Measurements from ENCODE around the gene NSFL1C.
A peak's percentile ranks its signal among the peaks of the same experiment; 100 is the strongest.

Gene NSFL1C

DNA sequence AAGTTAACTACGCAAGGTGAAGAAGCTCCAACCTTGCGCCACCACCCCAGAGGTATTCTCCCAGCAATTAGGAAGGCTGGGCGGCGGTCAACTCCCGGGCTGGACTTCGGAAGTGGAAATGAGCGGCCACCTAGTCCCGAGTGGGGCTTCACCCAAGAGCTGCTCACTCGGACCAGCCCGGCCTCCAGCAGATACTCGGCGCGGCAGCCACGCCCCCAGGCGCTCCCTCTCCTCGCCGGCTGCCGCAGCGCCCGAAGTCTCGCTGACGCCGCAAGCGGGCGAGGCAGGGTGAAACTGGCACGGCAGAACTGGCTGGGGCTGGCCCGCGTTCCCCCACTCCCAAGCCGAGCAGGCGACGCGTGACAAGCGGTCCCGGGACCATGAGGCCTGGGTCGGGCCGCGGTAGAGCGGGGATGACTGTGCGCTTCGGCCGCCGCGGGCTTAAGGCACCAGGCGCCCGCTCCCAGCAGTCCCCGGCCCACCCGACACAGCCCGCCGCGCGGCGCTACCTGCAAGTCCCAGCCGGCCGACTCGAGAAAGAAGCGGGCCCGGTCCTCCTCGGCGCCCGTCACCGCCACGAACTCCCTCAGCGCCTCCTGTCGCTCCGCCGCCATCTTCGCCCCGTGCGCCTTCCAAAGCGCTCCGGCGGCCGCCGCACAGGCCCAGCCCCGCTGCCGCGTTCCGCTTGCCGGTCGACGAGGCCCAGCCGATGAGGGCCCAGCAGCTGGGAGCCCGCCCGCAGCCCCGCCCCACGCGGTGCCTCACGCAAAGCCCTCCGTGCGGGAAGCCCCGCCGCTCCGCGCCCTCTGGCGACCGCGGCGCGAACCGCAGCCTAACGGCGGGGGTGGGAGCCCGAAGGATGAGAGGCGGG lies at the start of gene NSFL1C:
NSFL1C (minus strand) TSS at position 639 of the 871 bp plus-strand sequence; CDS start at position 614, 25 bp downstream.
- TF ChIP-seq, protein P1, sequence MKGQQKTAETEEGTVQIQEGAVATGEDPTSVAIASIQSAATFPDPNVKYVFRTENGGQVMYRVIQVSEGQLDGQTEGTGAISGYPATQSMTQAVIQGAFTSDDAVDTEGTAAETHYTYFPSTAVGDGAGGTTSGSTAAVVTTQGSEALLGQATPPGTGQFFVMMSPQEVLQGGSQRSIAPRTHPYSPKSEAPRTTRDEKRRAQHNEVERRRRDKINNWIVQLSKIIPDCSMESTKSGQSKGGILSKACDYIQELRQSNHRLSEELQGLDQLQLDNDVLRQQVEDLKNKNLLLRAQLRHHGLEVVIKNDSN (IDR thresholded peaks at IDR 0.05), result peak; percentile 3; the same call in 1 of the 2 replicates
- TF ChIP-seq CREB1 (IDR thresholded peaks at IDR 0.05; ENCODE audit: low read depth), result no peak
- no peak for TF ChIP-seq ZBTB7A (IDR thresholded peaks at IDR 0.05; ENCODE audit: low read depth)
- no peak; the same call in 1 of the 2 replicates for TF ChIP-seq NFIC (IDR thresholded peaks at IDR 0.05)
- TF ChIP-seq, protein P2, sequence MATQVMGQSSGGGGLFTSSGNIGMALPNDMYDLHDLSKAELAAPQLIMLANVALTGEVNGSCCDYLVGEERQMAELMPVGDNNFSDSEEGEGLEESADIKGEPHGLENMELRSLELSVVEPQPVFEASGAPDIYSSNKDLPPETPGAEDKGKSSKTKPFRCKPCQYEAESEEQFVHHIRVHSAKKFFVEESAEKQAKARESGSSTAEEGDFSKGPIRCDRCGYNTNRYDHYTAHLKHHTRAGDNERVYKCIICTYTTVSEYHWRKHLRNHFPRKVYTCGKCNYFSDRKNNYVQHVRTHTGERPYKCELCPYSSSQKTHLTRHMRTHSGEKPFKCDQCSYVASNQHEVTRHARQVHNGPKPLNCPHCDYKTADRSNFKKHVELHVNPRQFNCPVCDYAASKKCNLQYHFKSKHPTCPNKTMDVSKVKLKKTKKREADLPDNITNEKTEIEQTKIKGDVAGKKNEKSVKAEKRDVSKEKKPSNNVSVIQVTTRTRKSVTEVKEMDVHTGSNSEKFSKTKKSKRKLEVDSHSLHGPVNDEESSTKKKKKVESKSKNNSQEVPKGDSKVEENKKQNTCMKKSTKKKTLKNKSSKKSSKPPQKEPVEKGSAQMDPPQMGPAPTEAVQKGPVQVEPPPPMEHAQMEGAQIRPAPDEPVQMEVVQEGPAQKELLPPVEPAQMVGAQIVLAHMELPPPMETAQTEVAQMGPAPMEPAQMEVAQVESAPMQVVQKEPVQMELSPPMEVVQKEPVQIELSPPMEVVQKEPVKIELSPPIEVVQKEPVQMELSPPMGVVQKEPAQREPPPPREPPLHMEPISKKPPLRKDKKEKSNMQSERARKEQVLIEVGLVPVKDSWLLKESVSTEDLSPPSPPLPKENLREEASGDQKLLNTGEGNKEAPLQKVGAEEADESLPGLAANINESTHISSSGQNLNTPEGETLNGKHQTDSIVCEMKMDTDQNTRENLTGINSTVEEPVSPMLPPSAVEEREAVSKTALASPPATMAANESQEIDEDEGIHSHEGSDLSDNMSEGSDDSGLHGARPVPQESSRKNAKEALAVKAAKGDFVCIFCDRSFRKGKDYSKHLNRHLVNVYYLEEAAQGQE (IDR thresholded peaks at IDR 0.05; ENCODE audit: low read depth), result 0 out of 2 replicates have a peak, but pooled peaks have one; percentile 33
- TF ChIP-seq FOXM1 (IDR thresholded peaks at IDR 0.05; ENCODE audit: borderline replicate concordance, low read depth), result no peak
- peak; percentile 61 for TF ChIP-seq EGR1 (IDR thresholded peaks at IDR 0.05)
- no peak for TF ChIP-seq TEAD4 (IDR thresholded peaks at IDR 0.05)
- TF ChIP-seq TAF1 (IDR thresholded peaks at IDR 0.05; ENCODE audit: low read depth), result peak; percentile 99
- TF ChIP-seq CEBPB (IDR thresholded peaks at IDR 0.05), result no peak
- peak; percentile 26; the same call in 1 of the 2 replicates for TF ChIP-seq EP300 (IDR thresholded peaks at IDR 0.05; ENCODE audit: borderline replicate concordance)
- TF ChIP-seq, protein P3, sequence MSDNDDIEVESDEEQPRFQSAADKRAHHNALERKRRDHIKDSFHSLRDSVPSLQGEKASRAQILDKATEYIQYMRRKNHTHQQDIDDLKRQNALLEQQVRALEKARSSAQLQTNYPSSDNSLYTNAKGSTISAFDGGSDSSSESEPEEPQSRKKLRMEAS (IDR thresholded peaks at IDR 0.05), result no peak; the same call in none of the 2 replicates
- peak; percentile 19; the same call in 1 of the 2 replicates for TF ChIP-seq RAD21 (IDR thresholded peaks at IDR 0.05; ENCODE audit: low read depth)
- TF ChIP-seq TCF12 (IDR thresholded peaks at IDR 0.05; ENCODE audit: low read depth), result peak; percentile 56; the same call in 1 of the 2 replicates
- TF ChIP-seq YY1 (IDR thresholded peaks at IDR 0.05; ENCODE audit: low read depth), result peak; percentile 98

DNA sequence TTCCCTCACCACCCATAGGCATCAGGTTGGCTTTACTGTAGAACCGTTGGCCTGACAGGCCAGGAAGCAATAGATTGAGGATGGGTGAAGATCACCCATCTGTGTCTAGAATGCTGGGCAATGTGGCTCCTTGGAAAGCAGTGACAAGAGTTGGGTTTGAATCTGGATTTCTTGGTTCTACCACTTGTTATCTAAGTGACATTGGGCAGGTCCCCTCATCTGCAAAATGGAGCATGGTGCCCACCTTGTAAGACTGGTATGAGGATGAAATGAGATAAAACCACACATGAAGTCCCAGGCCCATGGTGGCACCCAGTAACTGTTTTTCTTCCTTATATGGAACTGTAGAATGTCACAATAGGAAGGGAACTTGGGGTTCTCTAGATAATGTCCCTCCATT lies 47.2 kb upstream of the NSFL1C start:
- TF ChIP-seq, protein P1 (IDR thresholded peaks at IDR 0.05), result no peak
- TF ChIP-seq YY1 (IDR thresholded peaks at IDR 0.05; ENCODE audit: low read depth) (no peak), CREB1 (IDR thresholded peaks at IDR 0.05; ENCODE audit: low read depth) (no peak), TEAD4 (IDR thresholded peaks at IDR 0.05) (no peak), TAF1 (IDR thresholded peaks at IDR 0.05; ENCODE audit: low read depth) (no peak), CEBPB (IDR thresholded peaks at IDR 0.05) (no peak), RAD21 (IDR thresholded peaks at IDR 0.05; ENCODE audit: low read depth) (no peak), ZBTB7A (IDR thresholded peaks at IDR 0.05; ENCODE audit: low read depth) (no peak), NFIC (IDR thresholded peaks at IDR 0.05) (no peak), FOXM1 (IDR thresholded peaks at IDR 0.05; ENCODE audit: borderline replicate concordance, low read depth) (no peak), EP300 (IDR thresholded peaks at IDR 0.05; ENCODE audit: borderline replicate concordance) (no peak), EGR1 (IDR thresholded peaks at IDR 0.05) (no peak), TCF12 (IDR thresholded peaks at IDR 0.05; ENCODE audit: low read depth) (no peak)
- TF ChIP-seq, protein P3 (IDR thresholded peaks at IDR 0.05), result no peak
- TF ChIP-seq, protein P2 (IDR thresholded peaks at IDR 0.05; ENCODE audit: low read depth), result no peak

DNA sequence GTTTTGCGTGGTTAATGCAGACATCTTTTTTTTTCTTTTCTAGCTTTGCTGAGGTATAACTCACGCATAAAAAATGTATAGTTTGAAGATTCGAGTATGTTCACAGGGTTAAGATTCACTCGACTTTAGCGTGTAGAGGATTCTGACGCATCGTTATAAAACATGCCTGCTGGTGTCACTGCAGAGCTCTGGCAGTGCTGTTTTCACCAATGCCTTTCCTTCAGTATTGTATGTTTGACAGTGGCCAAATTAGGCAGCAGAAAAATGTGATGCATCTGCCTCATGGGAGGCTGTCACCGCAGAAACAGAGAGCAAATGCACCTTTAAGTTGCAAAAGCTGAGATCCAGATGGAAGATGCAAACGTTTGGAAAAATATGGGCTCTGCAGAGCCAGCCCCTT lies 42.6 kb upstream of the NSFL1C start:
- TF ChIP-seq EGR1 (IDR thresholded peaks at IDR 0.05), result no peak
- no peak for TF ChIP-seq EP300 (IDR thresholded peaks at IDR 0.05; ENCODE audit: borderline replicate concordance)
- TF ChIP-seq YY1 (IDR thresholded peaks at IDR 0.05; ENCODE audit: low read depth), result no peak
- peak; percentile 30; the same call in 1 of the 2 replicates for TF ChIP-seq RAD21 (IDR thresholded peaks at IDR 0.05; ENCODE audit: low read depth)
- no peak for TF ChIP-seq CREB1 (IDR thresholded peaks at IDR 0.05; ENCODE audit: low read depth)
- TF ChIP-seq, protein P2 (IDR thresholded peaks at IDR 0.05; ENCODE audit: low read depth), result no peak
- TF ChIP-seq CEBPB (IDR thresholded peaks at IDR 0.05), result no peak
- TF ChIP-seq FOXM1 (IDR thresholded peaks at IDR 0.05; ENCODE audit: borderline replicate concordance, low read depth), result no peak
